AG04449 (cell line): ENCODE data around the gene SSTR3.

Experiments used
- CTCF ChIA-PET: fragments of 350-600 bp; formaldehyde crosslinking; extraction: SDS; loops from one replicate; lab custom pipeline; 2021; ENCODE audit warnings: antibody characterized with exemption; lab: Yijun Ruan, JAX
- POLR2A ChIA-PET: fragments of 400-600, 350-600 bp; formaldehyde crosslinking; extraction: SDS; loops from one replicate; lab custom pipeline; 2020; ENCODE audit warnings: antibody characterized with exemption, inconsistent platforms; lab: Yijun Ruan, JAX
- DNase-seq: peaks from one replicate; pipeline ENCODE4 v3.0.0-alpha.2; 2010; ENCODE audit warnings: low read depth, low spot score
- H3K4me3 ChIP-seq: 2 replicates; pipeline ENCODE4 v1.5.1; 2011; ENCODE audit warnings: low read depth, mild to moderate bottlenecking, control low read depth, low read length
- CTCF ChIP-seq: IDR thresholded peaks from one replicate; pipeline ENCODE4 v1.5.1; 2011; ENCODE audit warnings: mild to moderate bottlenecking, moderate library complexity, low read length, control low read depth, inconsistent platforms; ENCODE audit not compliant: insufficient read depth; ENCODE audit errors: missing control alignments

SSTR3 gene

GRCh38 chr22:37161443-37161842, 50.8 kb downstream of the SSTR3 start:
- TF ChIP-seq CTCF, result no peak
- CTCF ChIA-PET, result interaction anchor here (1.2 to 9.8 kb wide), 6 partner anchors 10 to 45 kb away, joined by 3 to 199 read pairs (median 4); partner anchors contain the start of gene IL2RB
- no peak for DNase-seq
- H3K4me3 ChIP-seq, result no peak overlapping the region
- POLR2A ChIA-PET, result no interaction called here

- ChIA-PET CTCF (interaction anchor here (0.8 to 9.8 kb wide), 4 partner anchors 11 to 100 kb away, joined by 3 to 199 read pairs (median 3); no protein-coding TSS in a partner anchor), POLR2A (no interaction called here)
- TF ChIP-seq CTCF, result no peak
- DNase-seq, result no peak
- no peak overlapping the region for H3K4me3 ChIP-seq
These were observed 52.2 kb downstream of the SSTR3 start for GRCh38 chr22:37160027-37160426.

GRCh38 chr22:37158963-37159290, 53.4 kb downstream of the SSTR3 start:
- ChIA-PET POLR2A (no interaction called here), CTCF (no interaction called here)
- no peak for TF ChIP-seq CTCF
- DNase-seq, result no peak
- H3K4me3 ChIP-seq, result no peak overlapping the region

GRCh38 chr22:37157516-37158285, 54.6 kb downstream of the SSTR3 start:
- no peak for DNase-seq
- ChIA-PET POLR2A (no interaction called here), CTCF (interaction anchor here (1.2 to 3.4 kb wide), 3 partner anchors 8 to 42 kb away, joined by 3 to 21 read pairs (median 10); no protein-coding TSS in a partner anchor)
- H3K4me3 ChIP-seq, result no peak overlapping the region
- TF ChIP-seq CTCF, result no peak

- ChIA-PET POLR2A (no interaction called here), CTCF (interaction anchor here (0.9 to 3.4 kb wide), 4 partner anchors 9 to 43 kb away, joined by 3 to 21 read pairs (median 7); no protein-coding TSS in a partner anchor)
- TF ChIP-seq CTCF, result no peak
- H3K4me3 ChIP-seq, result no peak overlapping the region
- no peak for DNase-seq
These were observed 55.4 kb downstream of the SSTR3 start for GRCh38 chr22:37156686-37157435.

- no peak for DNase-seq
- H3K4me3 ChIP-seq, result no peak overlapping the region
- TF ChIP-seq CTCF, result no peak
- CTCF ChIA-PET, result interaction anchor here (0.9 to 3.4 kb wide), 2 partner anchors 10 to 12 kb away, joined by 4 to 21 read pairs; no protein-coding TSS in a partner anchor
- POLR2A ChIA-PET, result no interaction called here
These were observed 56.3 kb downstream of the SSTR3 start for GRCh38 chr22:37155971-37156370.
